ENCODE data around the gene WDHD1.
"Not testable (repeated sequence)": the region's sequence is repeated elsewhere in the genome, so short reads cannot be mapped to it uniquely, and the experiment has no call there.

The WDHD1 gene

DNA sequence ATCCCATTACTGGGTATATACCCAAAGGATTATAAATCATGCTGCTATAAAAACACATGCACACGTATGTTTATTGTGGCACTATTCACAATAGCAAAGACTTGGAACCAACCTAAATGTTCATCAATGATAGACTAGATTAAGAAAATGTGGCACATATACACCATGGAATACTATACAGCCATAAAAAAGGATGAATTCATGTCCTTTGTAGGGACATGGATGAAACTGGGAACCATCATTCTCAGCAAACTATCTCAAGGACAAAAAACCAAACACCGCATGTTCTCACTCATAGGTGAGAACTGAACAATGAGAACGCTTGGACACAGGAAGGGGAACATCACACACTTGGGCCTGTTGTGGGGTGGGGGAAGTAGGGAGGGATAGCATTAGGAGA is 73.3 kb downstream of the WDHD1 start:
- DNase-seq (ENCODE audit: low read depth in 1 of 2, low spot score in 1 of 2) = not testable (repeated sequence)

DNA sequence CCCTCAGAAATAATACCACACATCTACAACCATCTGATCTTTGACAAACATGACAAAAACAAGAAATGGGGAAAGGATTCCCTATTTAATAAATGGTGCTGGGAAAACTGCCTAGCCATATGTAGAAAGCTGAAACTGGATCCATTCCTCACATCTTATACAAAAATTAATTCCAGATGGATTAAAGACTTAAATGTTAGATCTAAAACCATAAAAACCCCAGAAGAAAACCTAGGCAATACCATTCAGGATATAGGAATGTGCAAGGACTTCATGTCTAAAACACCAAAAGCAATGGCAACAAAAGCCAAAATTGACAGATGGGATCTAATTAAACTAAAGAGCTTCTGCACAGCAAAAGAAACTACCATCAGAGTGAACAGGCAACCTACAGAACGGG is 74.1 kb downstream of the WDHD1 start:
- DNase-seq (ENCODE audit: low read depth in 1 of 2, low spot score in 1 of 2) = not testable (repeated sequence)

DNA sequence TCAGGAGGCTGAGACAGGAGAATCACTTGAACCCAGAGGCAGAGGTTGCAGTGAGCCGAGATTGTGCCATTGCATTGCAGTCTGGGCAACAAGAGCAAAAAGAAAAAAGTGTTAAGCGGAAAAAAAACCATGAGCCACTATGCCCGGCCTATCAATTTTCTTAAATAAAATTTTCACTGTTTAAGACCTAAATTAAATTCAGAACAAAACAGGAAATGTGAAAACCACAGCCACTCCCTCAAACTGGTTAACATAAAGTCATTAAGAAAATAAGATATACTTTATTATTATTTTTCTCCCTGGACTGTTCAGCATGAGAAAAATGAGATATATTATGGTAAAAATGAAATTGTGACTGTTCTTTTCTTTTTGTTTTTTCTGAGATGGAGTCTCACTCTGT is 79.7 kb downstream of the WDHD1 start:
- DNase-seq (ENCODE audit: low read depth in 1 of 2, low spot score in 1 of 2) = no peak

DNA sequence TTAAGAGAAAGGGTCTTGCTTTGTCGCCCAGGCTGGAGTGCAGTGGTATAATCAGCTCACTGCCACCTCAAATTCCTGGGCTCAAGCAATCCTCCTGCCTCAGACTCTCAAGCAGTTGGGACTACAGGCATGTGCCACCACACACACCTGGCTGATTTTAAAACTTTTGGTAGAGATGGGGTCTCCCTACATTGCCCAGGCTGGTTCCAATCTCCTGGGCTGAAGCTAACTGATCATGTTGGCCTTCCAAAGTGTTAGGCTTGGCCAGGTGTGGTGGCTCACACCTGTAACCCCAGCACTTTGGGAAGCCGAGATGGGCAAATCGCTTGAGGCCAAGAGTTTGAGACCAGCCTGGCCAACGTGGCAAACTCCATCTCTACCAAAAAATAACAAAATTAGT is 80.4 kb downstream of the WDHD1 start:
- no peak for DNase-seq (ENCODE audit: low read depth in 1 of 2, low spot score in 1 of 2)

DNA sequence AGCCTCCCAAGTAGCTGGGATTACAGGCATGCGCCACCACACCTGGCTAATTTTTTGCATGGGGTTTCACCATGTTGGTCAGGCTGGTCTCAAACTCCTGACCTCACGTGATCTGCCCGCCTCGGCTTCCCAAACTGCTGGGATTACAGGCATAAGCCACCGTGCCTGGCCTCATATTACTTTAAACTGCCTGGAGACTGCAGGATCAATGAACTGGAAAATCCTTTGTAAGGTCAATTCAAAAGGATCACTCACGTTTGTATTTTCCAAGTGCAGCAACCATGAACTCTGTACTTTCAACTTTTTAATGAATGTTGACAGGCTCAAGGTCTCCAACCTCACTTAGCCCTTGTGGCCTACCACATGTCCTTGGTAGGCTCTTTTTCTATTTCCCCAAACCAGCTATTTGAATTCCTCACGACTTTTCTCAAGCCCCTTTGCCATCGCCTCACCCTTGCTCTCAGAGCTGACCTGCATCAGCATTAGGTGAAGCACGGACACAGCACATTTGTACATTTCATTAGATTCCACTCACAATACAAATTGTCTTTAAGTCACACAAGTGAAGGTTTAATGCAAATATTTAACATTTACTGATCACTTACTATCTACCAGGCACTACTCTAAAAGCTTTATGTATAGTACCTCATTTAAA is 82.0 kb downstream of the WDHD1 start:
- no peak for DNase-seq (ENCODE audit: low read depth in 1 of 2, low spot score in 1 of 2)

DNA sequence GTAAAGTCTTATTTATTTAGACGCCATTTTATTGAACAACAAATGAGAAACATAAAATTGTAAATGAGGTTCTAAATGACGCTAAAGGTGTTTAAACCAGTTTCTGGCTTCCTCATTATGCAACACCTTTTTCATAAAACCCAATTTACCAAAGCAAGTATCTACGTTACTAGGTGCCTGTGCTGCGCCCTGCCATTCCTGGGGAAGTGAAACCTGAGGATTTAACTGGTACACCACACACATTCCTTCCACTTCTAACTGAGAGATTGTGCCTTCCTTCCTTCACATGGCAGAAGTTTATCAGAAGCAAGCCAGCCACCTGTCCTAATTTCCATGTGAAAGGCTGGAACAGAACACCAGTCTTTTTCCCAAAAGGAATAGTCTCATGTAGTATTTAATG is 84.0 kb downstream of the WDHD1 start:
- DNase-seq (ENCODE audit: low read depth in 1 of 2, low spot score in 1 of 2) = no peak

DNA sequence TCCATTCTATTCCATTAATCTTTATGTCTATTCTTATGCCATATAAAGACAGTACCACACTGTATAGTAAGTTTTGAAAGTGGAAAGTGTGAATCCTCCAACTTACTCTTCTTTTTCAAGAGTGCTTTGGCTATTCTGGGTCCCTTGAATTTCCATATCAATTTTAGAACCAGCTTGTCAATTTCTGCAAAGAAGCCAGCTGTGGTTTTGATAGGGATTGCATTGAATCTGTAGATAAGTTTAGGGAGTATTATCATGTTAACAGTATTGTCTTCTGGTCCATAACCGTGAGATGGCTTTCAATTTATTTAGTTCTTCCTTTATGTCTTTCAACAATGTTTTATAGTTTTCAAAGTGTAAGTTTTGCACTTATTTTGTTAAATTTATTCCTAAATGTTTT is 90.1 kb downstream of the WDHD1 start:
- DNase-seq (ENCODE audit: low read depth in 1 of 2, low spot score in 1 of 2) = no peak

DNA sequence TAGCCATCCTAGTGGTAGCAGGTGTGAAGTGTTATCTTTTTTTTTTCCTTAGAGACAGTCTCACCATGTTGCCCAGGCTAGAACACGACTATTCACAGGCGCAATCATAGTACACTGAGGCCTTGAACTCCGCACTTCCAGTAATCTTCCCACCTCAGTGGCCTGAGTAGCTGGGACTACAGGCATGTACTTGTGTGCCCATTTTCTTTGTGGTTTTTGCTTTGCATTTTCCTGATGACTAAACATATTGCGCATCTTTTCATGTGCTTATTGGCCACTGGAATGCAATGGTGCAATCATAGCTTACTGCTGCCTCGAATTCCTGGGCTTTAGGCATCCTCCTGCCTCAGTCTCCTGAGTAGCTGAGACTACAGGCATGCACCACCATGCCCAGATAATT is 90.9 kb downstream of the WDHD1 start:
- DNase-seq (ENCODE audit: low read depth in 1 of 2, low spot score in 1 of 2) = no peak

DNA sequence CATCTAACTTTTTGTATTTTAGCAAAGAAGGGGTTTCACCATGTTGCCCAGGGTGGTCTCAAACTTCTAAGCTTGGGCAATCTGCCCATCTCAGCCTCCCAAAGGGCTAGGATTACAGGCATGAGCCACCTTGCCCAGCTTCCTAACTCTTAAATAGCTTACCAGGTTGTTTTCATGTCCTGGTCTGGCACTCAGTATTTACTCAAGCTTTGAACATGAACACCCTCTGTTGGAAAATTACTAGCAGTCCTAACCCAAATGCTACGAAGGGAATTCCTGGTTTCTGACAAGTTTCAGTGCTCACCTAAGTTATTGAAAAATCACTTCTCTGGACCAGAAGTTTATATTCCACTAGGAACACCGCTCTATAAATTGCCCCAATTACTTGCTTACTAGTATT is 91.8 kb downstream of the WDHD1 start:
- DNase-seq (ENCODE audit: low read depth in 1 of 2, low spot score in 1 of 2) = no peak

DNA sequence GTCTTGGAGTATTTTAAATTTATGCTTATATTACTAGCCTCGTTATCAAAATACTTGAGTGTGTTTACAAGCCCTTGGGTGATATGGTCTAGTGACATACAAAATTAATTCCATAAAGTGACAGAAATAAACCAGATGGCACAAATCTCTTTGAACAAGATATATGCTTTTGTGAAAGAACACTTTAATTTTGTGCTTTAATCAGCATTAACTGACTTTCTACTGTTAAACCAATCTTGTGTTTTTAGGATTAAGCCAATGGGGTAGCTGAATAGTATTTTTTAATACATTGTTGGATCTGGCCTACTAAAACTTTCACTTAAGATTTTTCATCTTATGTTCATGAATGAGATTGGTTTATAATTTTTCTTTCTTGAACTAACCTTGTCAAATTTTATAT is 93.9 kb downstream of the WDHD1 start:
- no peak for DNase-seq (ENCODE audit: low read depth in 1 of 2, low spot score in 1 of 2)

DNA sequence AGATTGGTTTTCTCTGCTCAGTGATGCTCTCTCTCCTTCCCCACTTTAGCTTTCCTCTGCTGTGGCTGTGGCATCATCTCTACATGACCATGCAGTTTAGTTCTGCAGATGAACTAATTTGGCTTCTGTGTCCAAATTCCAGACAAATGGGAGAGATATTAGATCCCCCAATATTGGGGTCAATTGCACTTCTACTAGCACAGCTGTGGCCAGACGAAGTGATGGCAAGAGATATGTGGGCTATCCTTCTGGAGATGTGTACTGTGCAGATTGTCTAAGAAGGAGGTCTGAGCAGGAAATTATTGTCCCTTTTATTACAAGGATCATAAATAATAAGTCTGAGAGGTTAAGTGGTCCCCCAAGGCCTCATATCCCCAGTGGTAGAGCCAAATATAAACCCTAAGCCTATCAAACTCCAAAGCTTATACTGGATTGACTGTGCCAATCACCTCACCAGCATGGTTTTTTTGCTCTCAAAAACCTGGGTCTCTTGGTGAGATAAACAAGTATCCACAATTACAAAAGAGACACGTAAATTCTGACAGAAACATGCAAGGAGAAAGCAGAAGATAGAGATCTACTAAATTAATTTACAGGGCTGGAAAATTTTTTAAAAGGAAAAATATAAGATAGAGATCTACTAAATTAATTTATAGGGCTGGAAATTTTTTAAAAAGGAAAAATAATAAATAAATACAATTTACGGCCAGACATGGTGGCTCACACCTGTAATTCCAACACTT is 95.1 kb downstream of the WDHD1 start:
- no peak for DNase-seq (ENCODE audit: low read depth in 1 of 2, low spot score in 1 of 2)

DNA sequence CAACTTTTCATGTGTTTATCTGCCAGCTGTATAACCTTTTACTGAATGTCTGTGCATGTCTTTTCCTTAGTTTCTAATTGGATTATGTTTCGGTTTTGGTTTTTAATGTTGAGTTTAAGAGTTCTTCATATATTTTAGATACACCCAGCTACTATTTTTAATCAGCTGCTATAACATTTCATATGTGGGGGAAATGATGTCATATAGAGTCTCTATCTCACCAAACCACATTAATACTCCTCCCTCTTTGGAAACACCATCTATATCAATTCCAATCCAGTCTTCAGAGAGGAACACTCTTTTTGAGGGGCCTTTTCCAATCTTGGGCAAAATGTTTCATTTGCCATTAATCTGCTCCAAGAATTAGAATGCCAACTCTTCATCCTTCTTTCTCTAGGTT is 95.8 kb downstream of the WDHD1 start:
- DNase-seq (ENCODE audit: low read depth in 1 of 2, low spot score in 1 of 2) = no peak

DNA sequence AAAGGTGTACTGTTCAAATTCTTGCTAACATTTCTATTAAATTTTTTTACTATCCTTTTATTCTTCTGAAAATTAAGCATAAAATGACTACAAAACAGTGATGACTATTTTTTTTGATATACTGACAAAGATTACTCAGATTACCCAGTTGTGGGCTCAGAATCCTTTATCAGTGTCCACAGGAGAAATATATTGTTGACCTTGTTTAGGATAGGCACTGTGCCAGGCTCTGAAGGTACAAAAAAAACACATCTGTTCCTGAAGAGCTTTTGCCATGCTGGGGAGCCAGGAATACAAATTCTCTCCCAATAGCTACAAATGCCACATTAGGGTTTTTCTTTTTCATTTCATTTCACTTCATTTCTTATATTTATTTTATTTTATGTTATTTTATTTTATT is 97.3 kb downstream of the WDHD1 start:
- no peak for DNase-seq (ENCODE audit: low read depth in 1 of 2, low spot score in 1 of 2)

DNA sequence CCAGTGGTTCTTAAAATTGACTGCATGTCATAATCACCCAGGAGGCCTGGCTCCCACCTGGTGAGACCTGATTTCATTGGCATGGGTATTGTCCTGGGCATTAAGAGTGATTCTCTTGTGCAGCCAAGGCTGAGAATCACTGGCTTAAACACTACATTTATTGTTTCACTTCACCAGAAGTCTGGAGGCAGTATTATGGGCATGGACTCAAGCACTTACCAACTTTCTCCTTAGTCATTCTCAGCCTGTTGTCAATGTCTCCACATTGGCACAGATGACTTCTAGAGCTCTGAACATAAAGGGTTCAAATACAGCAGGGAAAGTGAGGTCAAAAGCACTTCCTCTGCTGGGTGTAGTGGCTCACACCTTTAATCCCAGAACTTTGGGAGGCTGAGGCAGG is 98.7 kb downstream of the WDHD1 start:
- no peak for DNase-seq (ENCODE audit: low read depth in 1 of 2, low spot score in 1 of 2)

DNA sequence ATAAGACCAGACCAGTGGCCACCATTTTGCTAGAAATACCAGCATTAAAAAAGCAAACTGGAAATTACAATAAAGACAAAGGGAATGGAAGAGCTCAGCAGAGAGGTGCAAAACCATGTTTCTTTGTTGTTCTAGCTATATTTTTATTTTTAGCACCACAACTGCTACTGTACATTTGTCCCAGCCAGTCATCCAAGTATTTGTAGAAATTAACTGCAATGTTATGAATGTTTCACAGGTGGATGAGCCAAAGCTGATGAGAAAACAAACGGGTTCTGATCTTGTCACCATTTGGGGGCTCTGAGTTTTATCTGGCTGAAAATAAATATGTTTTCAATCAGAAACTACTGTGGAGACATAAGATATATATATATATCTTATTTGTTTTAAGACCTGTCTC is 99.3 kb downstream of the WDHD1 start:
- DNase-seq (ENCODE audit: low read depth in 1 of 2, low spot score in 1 of 2) = no peak

DNA sequence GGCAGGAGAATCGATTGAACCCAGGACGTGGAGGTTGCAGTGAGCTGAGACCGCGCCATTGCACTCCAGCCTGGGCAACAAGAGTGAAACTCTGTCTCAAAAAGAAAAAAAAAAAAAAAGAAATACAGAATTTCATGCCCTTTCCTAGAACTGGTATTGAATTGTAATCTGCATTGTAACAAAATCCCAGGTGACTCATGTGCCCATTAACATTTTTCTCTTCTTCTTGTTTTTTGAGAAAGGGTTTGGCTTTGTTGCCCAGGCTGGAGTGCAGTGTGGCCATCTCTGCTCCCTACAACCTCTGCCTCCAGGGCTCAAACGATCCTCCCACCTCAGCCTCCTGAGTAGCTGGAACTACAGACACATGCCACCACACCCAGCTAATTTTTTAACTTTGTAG is 100.3 kb downstream of the WDHD1 start:
- not testable (repeated sequence) for DNase-seq (ENCODE audit: low read depth in 1 of 2, low spot score in 1 of 2)

DNA sequence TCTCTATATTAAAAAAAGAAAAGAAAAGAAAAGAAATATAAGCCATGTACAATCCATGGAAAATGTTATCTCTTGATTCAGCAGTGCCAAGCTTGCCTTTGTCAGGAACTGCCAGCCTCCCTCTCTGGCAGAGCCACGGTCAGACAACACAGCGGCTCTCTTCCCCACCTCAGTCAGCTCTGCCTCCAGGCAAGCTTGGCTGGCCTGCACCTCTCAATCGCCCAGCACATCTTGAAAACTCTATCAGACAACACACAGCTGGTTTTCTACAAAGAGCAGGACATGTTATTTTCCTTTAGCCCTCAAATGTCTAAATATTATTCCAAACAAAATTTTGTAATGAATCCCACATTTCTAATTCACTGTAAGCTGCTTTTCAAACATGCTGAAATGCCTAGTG is 104.3 kb downstream of the WDHD1 start:
- DNase-seq (ENCODE audit: low read depth in 1 of 2, low spot score in 1 of 2) = no peak

DNA sequence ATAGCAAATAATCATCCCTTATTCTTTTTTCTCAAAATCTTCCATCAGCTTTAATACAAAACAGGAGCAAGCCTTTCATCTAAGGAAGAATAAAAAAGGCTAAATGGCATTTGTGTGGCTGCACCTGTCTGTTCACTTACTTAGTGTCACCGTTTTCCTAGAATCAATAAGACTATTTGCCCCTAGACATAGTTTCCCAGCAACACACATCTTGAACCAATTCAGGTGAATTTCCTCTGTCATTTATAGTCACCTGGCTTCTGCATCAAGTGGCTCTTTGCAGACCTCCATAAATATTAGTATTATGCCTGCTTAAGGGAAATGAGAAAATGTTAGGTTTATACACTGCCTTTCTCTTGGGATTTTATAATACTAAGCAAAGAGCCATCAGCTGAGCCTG is 106.8 kb downstream of the WDHD1 start:
- DNase-seq (ENCODE audit: low read depth in 1 of 2, low spot score in 1 of 2) = no peak

DNA sequence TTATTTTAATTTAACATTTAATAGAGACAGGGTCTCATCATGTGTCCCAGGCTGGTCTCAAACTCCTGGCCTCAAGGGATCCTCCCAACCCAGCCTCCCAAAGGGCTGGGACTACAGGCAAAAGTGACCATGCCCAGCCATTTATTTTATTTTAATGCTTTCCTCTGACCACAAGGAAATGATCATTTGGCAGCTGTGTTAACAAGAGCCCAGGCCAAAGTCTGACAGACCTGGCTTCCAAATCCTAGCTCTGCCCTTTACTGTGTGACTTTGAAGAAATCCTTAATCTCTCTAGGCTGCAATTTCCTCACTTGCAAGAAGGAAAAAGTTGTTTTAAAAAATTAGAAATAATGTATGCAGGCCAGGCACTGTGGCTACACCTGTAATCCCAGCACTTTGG is 107.6 kb downstream of the WDHD1 start:
- DNase-seq (ENCODE audit: low read depth in 1 of 2, low spot score in 1 of 2) = no peak

DNA sequence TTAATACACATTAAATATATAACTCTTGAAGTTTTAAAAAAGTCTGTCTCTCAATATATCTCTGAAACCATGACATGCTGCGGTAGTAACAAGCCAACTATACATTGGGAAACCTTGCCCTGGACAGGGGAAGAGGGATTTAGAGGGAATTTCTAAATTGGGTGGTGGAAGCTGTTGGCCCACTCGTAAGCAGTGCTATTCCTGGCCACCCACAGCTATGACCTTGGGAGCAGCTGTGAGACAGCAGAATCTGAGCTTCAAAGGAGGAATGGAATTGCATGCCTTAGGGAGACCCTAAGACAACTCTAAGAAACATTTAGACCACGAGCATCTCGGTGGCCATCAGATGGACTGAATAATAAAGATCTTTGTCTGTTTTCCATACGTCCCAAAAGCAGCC is 108.5 kb downstream of the WDHD1 start:
- no peak for DNase-seq (ENCODE audit: low read depth in 1 of 2, low spot score in 1 of 2)

DNA sequence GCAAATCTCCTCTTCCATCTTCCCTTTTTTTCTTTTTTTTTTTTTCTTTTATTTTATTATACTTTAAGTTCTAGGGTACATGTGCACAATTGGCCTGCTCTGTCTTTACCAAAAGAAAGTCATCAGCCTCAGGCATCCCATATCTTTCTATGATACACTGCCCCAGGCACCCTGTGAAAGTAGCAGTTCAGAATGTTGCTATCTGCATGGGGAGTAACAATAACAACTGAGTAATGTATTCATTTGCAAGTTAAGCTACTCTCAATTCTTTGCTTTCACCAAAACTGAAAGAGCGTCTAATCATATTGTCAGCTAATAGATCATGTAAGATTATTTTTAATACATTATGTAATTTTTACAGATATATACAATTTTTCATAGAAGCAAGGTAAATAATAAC is 110.8 kb downstream of the WDHD1 start:
- no peak for DNase-seq (ENCODE audit: low read depth in 1 of 2, low spot score in 1 of 2)

DNA sequence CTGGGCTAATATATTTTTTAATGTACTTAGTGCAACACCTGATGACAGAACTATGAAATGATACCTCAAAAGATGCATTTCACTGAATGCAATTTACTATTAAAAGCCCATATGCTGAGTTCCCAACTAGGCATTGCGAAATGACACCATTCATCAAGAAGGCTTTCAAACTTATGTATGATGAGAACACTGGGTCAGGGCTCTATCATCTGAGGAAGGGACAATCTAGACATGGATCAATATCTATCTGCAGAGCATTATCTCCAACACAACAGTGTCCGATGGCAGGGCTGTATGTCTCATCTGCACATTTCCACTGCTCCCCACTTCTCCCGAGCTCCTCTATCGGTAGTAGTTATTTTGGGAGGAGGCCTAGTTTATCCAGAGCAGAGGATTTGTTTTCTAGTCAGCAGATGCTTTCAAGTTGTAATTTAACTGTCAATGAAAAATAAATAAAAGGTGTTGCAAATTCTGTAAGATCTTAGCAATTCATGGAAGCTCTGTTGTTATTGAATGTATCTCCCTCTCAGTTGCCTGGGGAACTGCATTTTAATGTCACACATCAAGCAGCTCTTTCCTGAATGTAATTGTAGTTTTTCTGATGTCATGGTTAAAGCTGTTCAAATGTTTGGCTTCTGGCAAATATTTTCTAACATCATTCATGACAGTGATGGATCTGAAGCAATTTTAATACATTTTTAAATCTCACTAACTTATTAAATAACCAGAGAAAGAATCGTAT is 116.9 kb downstream of the WDHD1 start:
- DNase-seq (ENCODE audit: low read depth in 1 of 2, low spot score in 1 of 2) = no peak
